Measurements from ENCODE around the gene PLEKHB1.

Gene PLEKHB1, protein sequence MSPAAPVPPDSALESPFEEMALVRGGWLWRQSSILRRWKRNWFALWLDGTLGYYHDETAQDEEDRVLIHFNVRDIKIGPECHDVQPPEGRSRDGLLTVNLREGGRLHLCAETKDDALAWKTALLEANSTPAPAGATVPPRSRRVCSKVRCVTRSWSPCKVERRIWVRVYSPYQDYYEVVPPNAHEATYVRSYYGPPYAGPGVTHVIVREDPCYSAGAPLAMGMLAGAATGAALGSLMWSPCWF

DNA sequence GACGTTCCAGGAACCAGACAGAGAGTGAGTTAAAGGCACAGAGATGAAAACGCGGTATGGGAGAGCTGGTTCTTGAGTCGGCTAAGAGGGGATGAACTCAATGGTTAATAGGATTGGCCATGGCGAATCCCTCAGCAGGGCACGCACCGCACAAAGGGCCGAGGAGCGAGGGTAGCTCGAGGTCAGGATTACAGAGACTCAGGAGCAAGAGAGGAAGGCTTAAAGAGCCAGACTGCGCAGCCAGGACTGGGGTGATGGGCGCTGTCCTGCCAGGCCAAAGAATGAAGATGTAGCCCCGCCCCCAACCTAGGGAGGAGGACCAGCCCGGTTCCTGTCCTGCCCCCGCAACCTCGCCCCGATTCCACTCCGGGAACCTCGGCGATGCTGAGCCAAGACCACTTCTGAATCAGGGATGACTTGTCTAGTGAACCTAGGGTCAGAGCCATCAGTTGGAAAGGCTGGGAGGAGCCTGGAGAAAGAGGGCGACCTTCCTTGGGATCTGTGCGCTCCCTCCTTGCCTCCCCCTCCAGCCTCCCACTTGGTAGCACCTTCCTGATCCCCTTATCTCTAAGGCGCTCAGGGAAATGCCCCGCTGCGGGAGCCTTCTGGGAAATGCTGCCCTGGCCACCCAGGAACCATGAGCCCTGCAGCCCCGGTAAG, at the start of gene PLEKHB1:
Gene PLEKHB1 (plus strand): TSS at position 610 of the 660 bp plus-strand sequence. CDS start 28 bp downstream, at position 638.
- intact Hi-C loops (cut with micrococcal nuclease) = no loop called here

DNA sequence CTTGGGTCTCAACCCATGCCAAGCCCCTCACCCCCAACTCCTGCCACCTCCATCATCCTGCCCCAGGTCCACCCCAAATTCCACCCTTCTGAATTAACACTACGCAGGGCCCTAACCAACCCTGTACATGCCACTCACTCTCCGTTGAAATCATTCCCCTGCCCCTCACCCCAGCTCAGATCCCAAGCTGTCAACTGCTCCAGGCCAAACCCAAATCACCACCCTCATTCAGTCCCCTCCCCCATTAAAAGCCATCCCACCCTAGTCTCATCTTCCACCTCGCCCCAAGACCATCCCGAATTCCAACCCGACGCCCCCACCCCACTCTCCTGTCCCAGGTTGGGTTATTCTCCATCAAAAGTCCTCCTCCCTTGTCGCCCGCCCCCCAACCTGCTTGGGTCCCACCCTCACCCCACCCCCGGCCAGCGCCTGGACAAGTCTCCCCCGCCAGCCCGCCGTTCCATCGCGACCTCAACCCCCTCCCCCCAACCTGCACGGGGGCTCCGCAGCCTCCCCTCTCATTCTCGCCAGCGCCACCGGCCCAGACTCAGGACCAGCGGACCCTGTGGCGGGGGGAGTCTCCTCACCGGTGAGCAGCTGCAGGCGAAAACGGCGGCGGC, 48.9 kb upstream of the PLEKHB1 start:
- peaks cover 43% of the 10 kb centered on the region for H3K4me1 Mint-ChIP-seq (ENCODE audit: low read depth)

More for the DNA sequence above, at the start of gene PLEKHB1:
- Mint-ChIP-seq H3K4me1 (ENCODE audit: low read depth) (peaks cover 27% of the 10 kb centered on the region), H3K4me3 (peak within 1 kb of the TSS; percentile 49), H3K36me3 (ENCODE audit: low read depth) (no peaks in the 10 kb centered on the region), H3K27me3 (peaks cover 31% of the 10 kb centered on the region), H3K9me3 (no peaks in the 10 kb centered on the region), H3K27ac (peak within 1 kb of the TSS; percentile 50)

DNA sequence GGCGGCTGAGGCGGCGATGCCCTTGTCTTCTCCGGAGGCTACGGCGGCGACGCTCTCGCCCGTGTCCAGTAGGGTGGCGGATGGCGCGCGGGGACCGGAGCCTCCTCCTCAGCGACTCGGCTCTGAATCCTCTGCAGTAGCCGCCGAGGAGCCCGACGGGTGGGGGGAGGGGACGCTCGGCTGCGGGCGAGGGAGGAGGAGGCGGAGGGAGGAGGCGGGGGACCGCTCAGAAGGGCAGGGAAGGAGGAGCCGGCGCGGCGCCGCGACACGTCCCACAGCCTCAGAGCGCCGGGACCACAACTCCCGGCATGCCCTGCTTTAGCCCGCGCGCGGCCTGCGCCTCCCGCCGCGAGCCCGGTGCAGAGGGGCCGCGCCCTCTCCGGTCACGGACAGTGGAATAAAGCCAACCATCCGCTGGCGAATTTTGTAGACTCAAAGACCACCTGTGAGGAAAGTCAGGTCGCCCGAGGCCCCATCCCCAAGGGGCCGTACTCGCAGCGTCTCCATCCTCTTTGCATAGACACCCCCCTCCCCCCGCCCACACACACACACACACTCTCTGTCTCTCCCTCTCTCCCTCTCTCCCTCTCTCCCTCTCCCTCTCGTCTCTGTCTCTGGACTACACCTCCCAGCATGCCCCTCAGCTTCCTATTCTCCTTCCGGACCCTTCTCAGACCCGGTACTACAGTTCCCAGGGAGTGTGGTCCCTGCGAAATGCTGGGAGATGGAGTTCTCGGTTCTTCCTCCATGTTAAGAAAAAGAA, 48.2 kb upstream of the PLEKHB1 start, which contains the start of gene FAM168A:
Gene FAM168A (minus strand): TSS at position 157 of the 763 bp plus-strand sequence. CDS start 129,638 bp downstream, outside the sequence.
- H3K9me3 Mint-ChIP-seq = no peaks in the 10 kb centered on the region
- peak within 1 kb of the TSS; percentile 93 for H3K27ac Mint-ChIP-seq
- H3K36me3 Mint-ChIP-seq (ENCODE audit: low read depth) = peaks cover 13% of the 10 kb centered on the region
- H3K4me3 Mint-ChIP-seq = peak within 1 kb of the TSS; percentile 87
- intact Hi-C loops (cut with micrococcal nuclease) = loop anchor here (1.0 kb wide), 1 partner anchor 25 kb away; no protein-coding TSS in a partner anchor
- H3K27me3 Mint-ChIP-seq = no peaks in the 10 kb centered on the region
- H3K4me1 Mint-ChIP-seq (ENCODE audit: low read depth) = peaks cover 39% of the 10 kb centered on the region

More for the DNA sequence above, 48.9 kb upstream of the PLEKHB1 start:
- no peaks in the 10 kb centered on the region for H3K9me3 Mint-ChIP-seq
- H3K27me3 Mint-ChIP-seq = no peaks in the 10 kb centered on the region
- peak overlapping the region; percentile 87 for H3K4me3 Mint-ChIP-seq
- H3K27ac Mint-ChIP-seq = peak overlapping the region; percentile 93
- intact Hi-C loops (cut with micrococcal nuclease) = no loop called here
- H3K36me3 Mint-ChIP-seq (ENCODE audit: low read depth) = peaks cover 13% of the 10 kb centered on the region

DNA sequence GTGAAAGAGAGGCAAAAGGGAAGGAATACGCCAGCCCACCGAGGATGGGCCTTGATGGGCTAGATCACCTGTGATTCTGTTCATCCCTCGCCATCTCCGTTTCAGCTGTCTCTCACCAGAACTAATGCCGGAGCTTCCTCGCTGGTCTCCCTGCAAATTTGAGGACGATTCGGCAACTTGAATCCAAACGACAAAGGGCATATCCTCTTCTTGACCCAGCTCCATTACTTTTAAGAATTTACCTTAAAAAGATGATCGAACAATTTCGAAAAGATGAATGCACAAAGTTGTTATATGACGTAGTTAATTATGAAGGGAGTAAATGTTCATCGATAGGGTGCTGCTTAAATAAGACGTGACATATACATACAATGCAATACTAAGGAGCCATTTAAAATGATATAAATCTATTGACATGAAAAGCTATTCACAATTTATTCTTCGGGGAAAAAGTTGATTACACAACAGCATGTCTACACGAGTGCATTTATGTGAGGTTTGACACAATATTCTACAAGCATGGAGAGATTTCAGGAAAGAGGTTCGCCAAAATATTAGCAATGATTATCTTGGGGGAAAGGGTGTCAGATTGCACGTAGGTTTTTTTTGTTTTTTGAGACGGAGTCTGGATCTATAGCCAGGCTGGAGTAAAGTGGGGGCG, 47.5 kb upstream of the PLEKHB1 start:
- peak overlapping the region; percentile 93 for H3K27ac Mint-ChIP-seq
- H3K27me3 Mint-ChIP-seq = no peaks in the 10 kb centered on the region
- intact Hi-C loops (cut with micrococcal nuclease) = loop anchor here (1.0 kb wide), 1 partner anchor 24 kb away; no protein-coding TSS in a partner anchor
- peaks cover 13% of the 10 kb centered on the region for H3K36me3 Mint-ChIP-seq (ENCODE audit: low read depth)
- H3K4me1 Mint-ChIP-seq (ENCODE audit: low read depth) = peaks cover 34% of the 10 kb centered on the region
- H3K4me3 Mint-ChIP-seq = peak overlapping the region; percentile 87
- H3K9me3 Mint-ChIP-seq = no peaks in the 10 kb centered on the region

DNA sequence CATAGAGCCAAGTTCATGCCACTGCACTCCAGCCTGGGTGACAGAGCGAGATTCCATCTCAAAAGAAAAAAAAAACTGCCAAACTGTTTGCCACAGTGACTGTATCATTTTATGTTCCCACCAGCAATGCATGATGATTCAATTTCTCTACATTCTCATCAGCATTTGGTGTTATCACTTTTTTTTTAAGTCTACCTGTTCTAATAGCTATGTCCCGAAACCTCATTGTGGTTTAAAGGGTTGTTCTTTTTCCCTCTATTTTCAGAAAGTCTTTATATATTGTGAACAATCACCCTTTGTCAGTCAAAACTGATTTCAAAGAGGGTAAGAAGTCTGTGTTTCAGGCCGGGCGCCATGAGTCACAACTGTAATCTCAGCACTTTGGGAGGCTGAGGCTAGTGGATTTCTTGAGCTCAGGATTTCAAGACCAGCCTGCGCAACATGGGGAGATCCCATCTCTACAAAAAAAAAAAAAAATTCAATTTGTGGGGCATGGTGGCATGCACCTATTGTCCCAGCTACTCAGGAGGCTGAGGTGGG, 33.7 kb upstream of the PLEKHB1 start:
- H3K4me3 Mint-ChIP-seq = no peak overlapping the region
- H3K36me3 Mint-ChIP-seq (ENCODE audit: low read depth) = no peaks in the 10 kb centered on the region
- no peaks in the 10 kb centered on the region for H3K4me1 Mint-ChIP-seq (ENCODE audit: low read depth)
- H3K27ac Mint-ChIP-seq = no peak overlapping the region
- H3K9me3 Mint-ChIP-seq = no peaks in the 10 kb centered on the region
- peaks cover 4% of the 10 kb centered on the region for H3K27me3 Mint-ChIP-seq
- intact Hi-C loops (cut with micrococcal nuclease) = no loop called here

DNA sequence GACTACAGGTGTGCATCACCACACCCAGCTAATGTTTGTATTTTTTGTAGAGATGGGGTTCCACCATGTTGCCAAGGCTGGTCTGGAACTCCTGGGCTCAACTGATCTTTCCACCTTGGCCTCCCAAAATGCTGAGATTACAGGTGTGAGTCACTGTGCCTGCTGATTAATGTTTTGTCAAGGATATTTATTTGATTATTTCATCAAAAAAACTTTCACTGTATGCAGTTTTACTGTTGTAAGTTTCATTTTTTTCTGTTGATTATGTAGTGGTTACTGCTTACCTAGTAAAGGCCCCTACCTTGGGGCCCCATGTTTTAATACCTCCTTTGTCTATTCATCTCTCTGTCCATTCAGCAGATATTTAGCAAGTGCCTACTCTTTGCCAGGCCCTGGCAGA, 31.8 kb upstream of the PLEKHB1 start:
- Mint-ChIP-seq H3K36me3 (ENCODE audit: low read depth) (no peaks in the 10 kb centered on the region), H3K27ac (no peak overlapping the region), H3K27me3 (peaks cover 3% of the 10 kb centered on the region), H3K4me1 (ENCODE audit: low read depth) (peaks cover 10% of the 10 kb centered on the region), H3K9me3 (no peaks in the 10 kb centered on the region), H3K4me3 (no peak overlapping the region)
- intact Hi-C loops (cut with micrococcal nuclease) = no loop called here

DNA sequence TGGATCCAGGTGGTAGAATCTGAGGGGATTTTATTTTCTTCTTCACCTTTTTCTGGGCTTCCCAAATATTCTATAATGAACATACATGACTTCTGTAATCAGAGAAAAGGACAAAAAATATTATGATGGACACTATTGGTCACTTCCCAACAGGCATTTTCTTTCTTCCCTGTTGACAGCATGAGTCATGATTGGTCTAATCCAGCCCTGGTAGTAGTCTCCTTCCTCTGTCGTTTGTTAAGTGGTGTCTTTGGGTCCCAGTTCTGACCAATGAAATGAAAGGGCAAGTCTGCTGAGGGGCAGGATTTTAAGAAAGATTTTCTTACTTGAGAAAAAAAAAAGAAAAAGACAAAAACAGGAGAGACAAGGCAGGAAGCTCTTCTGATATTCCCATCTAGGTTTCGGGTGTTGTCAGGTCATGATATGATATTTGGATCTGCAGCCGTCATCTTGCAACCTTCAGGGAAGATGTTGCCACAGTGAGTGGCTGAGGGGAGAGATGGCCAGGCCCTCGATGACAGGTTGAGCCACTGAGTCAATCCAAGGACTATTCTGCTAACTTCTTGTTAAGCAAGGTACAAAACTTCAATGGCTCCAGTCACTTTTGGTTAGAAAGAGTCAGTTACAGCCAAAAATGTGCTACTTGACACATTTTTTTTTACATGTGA, 23.3 kb upstream of the PLEKHB1 start:
- H3K27me3 Mint-ChIP-seq = no peaks in the 10 kb centered on the region
- H3K27ac Mint-ChIP-seq = peak overlapping the region; percentile 95
- peaks cover 47% of the 10 kb centered on the region for H3K4me1 Mint-ChIP-seq (ENCODE audit: low read depth)
- peak overlapping the region; percentile 30 for H3K4me3 Mint-ChIP-seq
- no peaks in the 10 kb centered on the region for H3K36me3 Mint-ChIP-seq (ENCODE audit: low read depth)
- no peaks in the 10 kb centered on the region for H3K9me3 Mint-ChIP-seq
- intact Hi-C loops (cut with micrococcal nuclease) = loop anchor here (1.0 kb wide), 1 partner anchor 25 kb away; the partner anchor contains the start of gene FAM168A

DNA sequence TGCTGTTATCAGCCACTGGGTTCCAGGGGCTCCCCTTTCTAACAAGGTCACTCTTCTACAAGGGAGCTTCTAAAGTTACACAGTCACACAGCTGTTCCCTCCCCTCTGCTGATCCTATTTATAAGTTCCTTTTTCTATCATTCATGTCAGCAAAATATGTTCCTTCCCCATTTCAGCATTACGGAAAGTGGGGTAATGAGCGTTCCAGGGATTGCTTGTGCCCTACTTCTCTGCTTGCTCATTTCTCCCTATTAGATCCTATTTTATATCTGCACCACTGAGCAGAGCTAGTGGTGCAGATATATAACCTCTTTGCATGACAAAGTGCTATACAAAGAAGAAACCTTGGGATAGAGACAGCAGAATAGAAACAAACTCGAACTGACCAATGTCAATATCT, 22.7 kb upstream of the PLEKHB1 start:
- intact Hi-C loops (cut with micrococcal nuclease) = loop anchor here (1.0 kb wide), 1 partner anchor 25 kb away; the partner anchor contains the start of gene FAM168A
- Mint-ChIP-seq H3K4me3 (peak overlapping the region; percentile 55), H3K4me1 (ENCODE audit: low read depth) (peaks cover 44% of the 10 kb centered on the region), H3K27ac (peak overlapping the region; percentile 95), H3K27me3 (no peaks in the 10 kb centered on the region), H3K9me3 (no peaks in the 10 kb centered on the region), H3K36me3 (ENCODE audit: low read depth) (no peaks in the 10 kb centered on the region)

DNA sequence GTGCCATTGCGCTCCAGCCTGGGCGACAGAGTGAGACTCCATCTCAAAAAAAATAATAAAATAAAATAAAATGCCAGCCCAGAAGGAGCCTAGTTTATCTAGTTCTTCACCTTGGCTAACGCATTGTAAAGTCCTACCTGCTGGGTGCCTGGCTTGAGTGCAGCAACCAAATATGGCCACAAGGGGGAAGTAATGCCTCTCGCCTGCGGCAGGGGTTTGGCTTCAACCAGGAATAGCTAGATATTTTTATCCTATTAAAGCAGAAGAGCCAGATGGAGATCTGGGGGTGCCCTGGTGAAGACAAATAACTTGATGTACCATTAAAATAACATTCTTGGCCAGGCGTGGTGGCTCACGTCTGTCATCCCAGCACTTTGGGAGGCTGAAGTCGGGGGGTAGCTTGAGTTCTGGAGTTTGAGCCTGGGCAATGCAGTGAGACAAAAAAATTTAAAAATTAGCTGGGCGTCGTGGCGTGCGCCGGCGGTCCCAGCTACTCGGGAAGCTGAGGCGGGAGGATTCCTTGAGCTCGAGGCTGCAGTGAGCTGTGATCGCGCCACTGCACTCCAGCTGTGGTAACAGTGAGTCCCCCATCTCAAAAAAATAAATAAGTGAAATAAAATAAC, 20.6 kb upstream of the PLEKHB1 start:
- intact Hi-C loops (cut with micrococcal nuclease) = loop anchor here (1.0 kb wide), 1 partner anchor 35 kb away; no protein-coding TSS in a partner anchor
- Mint-ChIP-seq H3K27me3 (no peaks in the 10 kb centered on the region), H3K4me1 (ENCODE audit: low read depth) (peaks cover 44% of the 10 kb centered on the region), H3K4me3 (no peak overlapping the region), H3K36me3 (ENCODE audit: low read depth) (no peaks in the 10 kb centered on the region), H3K27ac (peak overlapping the region; percentile 63), H3K9me3 (no peaks in the 10 kb centered on the region)

DNA sequence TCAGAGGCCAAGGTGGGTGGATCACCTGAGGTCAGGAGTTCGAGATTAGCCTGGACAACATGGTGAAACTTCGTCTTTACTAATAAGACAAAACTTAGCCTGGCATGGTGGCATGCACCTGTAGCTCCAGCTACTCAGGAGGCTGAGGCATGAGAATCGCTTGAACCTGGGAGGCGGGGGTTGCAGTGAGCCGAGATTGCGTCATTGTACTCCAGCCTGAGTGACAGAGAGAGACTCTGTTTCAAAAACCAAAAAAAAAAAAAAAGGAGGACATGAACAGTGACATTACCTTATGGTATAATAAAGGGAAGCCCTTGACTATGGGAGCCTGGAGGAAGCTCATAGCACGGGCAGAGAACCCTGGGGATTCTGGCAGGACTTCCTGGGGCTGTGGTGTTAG, 16.5 kb upstream of the PLEKHB1 start:
- intact Hi-C loops (cut with micrococcal nuclease) = no loop called here
- Mint-ChIP-seq H3K27ac (no peak overlapping the region), H3K4me3 (no peak overlapping the region), H3K27me3 (no peaks in the 10 kb centered on the region), H3K4me1 (ENCODE audit: low read depth) (peaks cover 24% of the 10 kb centered on the region), H3K36me3 (ENCODE audit: low read depth) (no peaks in the 10 kb centered on the region), H3K9me3 (no peaks in the 10 kb centered on the region)

DNA sequence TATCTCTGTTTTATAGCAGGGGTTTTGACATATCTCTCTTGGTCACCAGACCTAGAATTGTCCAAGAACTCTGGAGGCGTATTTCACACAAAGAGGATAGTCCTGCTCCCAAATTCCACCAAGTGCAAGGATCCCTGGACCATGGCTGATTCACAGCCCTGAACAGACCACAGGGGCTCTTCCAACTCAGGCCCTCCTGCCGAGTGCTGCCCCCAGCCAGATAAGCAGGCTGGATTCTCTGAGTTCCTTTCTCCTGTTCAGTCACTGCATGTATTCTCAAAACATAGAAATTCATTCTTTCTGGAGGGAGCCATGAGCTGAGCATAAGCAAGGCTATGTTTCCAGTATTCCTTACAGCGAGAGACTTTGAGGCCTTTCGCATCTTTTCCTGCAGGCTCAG, 13.4 kb upstream of the PLEKHB1 start:
- no peak overlapping the region for H3K4me3 Mint-ChIP-seq
- intact Hi-C loops (cut with micrococcal nuclease) = no loop called here
- no peaks in the 10 kb centered on the region for H3K9me3 Mint-ChIP-seq
- no peaks in the 10 kb centered on the region for H3K27me3 Mint-ChIP-seq
- no peaks in the 10 kb centered on the region for H3K36me3 Mint-ChIP-seq (ENCODE audit: low read depth)
- H3K27ac Mint-ChIP-seq = no peak overlapping the region
- H3K4me1 Mint-ChIP-seq (ENCODE audit: low read depth) = peaks cover 18% of the 10 kb centered on the region

DNA sequence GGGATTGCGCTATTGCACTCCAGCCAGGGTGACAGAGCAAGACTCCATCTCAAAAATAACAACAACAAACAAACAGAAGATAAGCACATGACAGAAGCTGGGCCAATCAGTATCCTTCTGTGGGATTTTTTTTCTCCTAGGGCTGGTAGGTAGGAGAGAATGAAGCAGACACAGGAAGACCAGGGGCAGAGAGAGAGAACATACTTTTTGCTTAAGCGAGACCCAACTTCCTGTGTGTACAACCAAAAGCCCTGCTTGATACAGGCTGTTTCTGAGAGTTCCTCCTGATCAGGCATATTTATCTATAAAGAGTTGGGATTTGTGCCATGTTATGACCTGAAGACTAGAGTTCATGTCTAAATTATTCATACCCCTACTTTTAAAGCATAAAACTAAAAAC, 12.4 kb upstream of the PLEKHB1 start:
- Mint-ChIP-seq H3K27me3 (no peaks in the 10 kb centered on the region), H3K27ac (no peak overlapping the region), H3K4me1 (ENCODE audit: low read depth) (peaks cover 14% of the 10 kb centered on the region), H3K36me3 (ENCODE audit: low read depth) (no peaks in the 10 kb centered on the region), H3K9me3 (no peaks in the 10 kb centered on the region), H3K4me3 (no peak overlapping the region)
- intact Hi-C loops (cut with micrococcal nuclease) = no loop called here
